ENCODE results near the gene MTUS2. TPM values are rescaled to one million over a fixed set of nuclear protein-coding genes. Genes with fewer than 3 reads are reported as not detected.
"Not testable (repeated sequence)": the region's sequence is repeated elsewhere in the genome, so short reads cannot be mapped to it uniquely, and the experiment has no call there.

The MTUS2 gene
- total RNA-seq, 1 experiment from 2014 or later = not detected

GRCh38 chr13:28983641-28984040, 163.5 kb downstream of the MTUS2 start:
- no peak for ATAC-seq
- BruUV-seq (replicated peaks) = no TSS peak

GRCh38 chr13:28984326-28984725, 164.2 kb downstream of the MTUS2 start:
- ChIA-PET POLR2A (ENCODE audit: unreplicated experiment) (no interaction called here), CTCF (no interaction called here)
- DNase-seq = no peak
- Histone ChIP-seq H3K9me3 (ENCODE audit: low read length) (no peaks in the 10 kb centered on the region), H3K27ac (ENCODE audit: low read length) (no peak overlapping the region), H3K4me3 (ENCODE audit: low read length) (no peak overlapping the region), H3K27me3 (ENCODE audit: low read length) (peaks cover 27% of the 10 kb centered on the region), H3K79me2 (ENCODE audit: low read length) (no peaks in the 10 kb centered on the region), H4K20me1 (ENCODE audit: low read length) (no peaks in the 10 kb centered on the region), H3K4me1 (ENCODE audit: insufficient read depth, low read length) (no peaks in the 10 kb centered on the region), H3F3A (ENCODE audit: low read length, unreplicated experiment) (no peaks in the 10 kb centered on the region), H2AFZ (ENCODE audit: low read length) (no peak overlapping the region), H3K36me3 (ENCODE audit: low read depth, low read length) (no peaks in the 10 kb centered on the region), H3K4me2 (ENCODE audit: low read length) (no peak overlapping the region), H3K9ac (ENCODE audit: low read length) (no peak overlapping the region), H3K9me2 (replicated peaks; ENCODE audit: low read length) (no peaks in the 10 kb centered on the region)
- no TSS peak for BruUV-seq (replicated peaks)
- intact Hi-C loops (cut with micrococcal nuclease) = no loop called here
- no peak for ATAC-seq
- TF ChIP-seq EZH2phosphoT487 (IDR thresholded peaks at IDR 0.05; ENCODE audit: borderline replicate concordance, low read length) = no peak
- no peak for TF ChIP-seq CTCF (conservative IDR thresholded peaks at IDR 0.05; ENCODE audit: low read depth, low read length)
- TF ChIP-seq EZH2 (IDR thresholded peaks at IDR 0.05; ENCODE audit: low read length, unreplicated experiment) = no peak

More at GRCh38 chr13:28983641-28984040, 163.5 kb downstream of the MTUS2 start:
- no peak overlapping the region for H2AFZ ChIP-seq (ENCODE audit: low read length)
- no peak for DNase-seq
- no peaks in the 10 kb centered on the region for H3K36me3 ChIP-seq (ENCODE audit: low read depth, low read length)
- H3K9me3 ChIP-seq (ENCODE audit: low read length) = no peaks in the 10 kb centered on the region
- no peak overlapping the region for H3K4me2 ChIP-seq (ENCODE audit: low read length)
- no peaks in the 10 kb centered on the region for H4K20me1 ChIP-seq (ENCODE audit: low read length)
- no peaks in the 10 kb centered on the region for H3K79me2 ChIP-seq (ENCODE audit: low read length)
- no peak overlapping the region for H3K27ac ChIP-seq (ENCODE audit: low read length)
- H3K27me3 ChIP-seq (ENCODE audit: low read length) = peaks cover 27% of the 10 kb centered on the region
- H3K4me1 ChIP-seq (ENCODE audit: insufficient read depth, low read length) = no peaks in the 10 kb centered on the region
- H3K9ac ChIP-seq (ENCODE audit: low read length) = no peak overlapping the region
- no peaks in the 10 kb centered on the region for H3F3A ChIP-seq (ENCODE audit: low read length, unreplicated experiment)
- ChIA-PET POLR2A (ENCODE audit: unreplicated experiment) (no interaction called here), CTCF (no interaction called here)
- no peak overlapping the region for H3K4me3 ChIP-seq (ENCODE audit: low read length)
- TF ChIP-seq EZH2 (IDR thresholded peaks at IDR 0.05; ENCODE audit: low read length, unreplicated experiment) = no peak
- no peak for TF ChIP-seq EZH2phosphoT487 (IDR thresholded peaks at IDR 0.05; ENCODE audit: borderline replicate concordance, low read length)
- TF ChIP-seq CTCF (conservative IDR thresholded peaks at IDR 0.05; ENCODE audit: low read depth, low read length) = no peak
- intact Hi-C loops (cut with micrococcal nuclease) = no loop called here
- no peaks in the 10 kb centered on the region for H3K9me2 ChIP-seq (replicated peaks; ENCODE audit: low read length)

GRCh38 chr13:28984825-28985224, 164.7 kb downstream of the MTUS2 start:
- no peaks in the 10 kb centered on the region for H3F3A ChIP-seq (ENCODE audit: low read length, unreplicated experiment)
- DNase-seq = no peak
- TF ChIP-seq EZH2phosphoT487 (IDR thresholded peaks at IDR 0.05; ENCODE audit: borderline replicate concordance, low read length) = no peak
- no peak for TF ChIP-seq EZH2 (IDR thresholded peaks at IDR 0.05; ENCODE audit: low read length, unreplicated experiment)
- TF ChIP-seq CTCF (conservative IDR thresholded peaks at IDR 0.05; ENCODE audit: low read depth, low read length) = no peak
- H3K27me3 ChIP-seq (ENCODE audit: low read length) = peaks cover 23% of the 10 kb centered on the region
- ChIA-PET POLR2A (ENCODE audit: unreplicated experiment) (no interaction called here), CTCF (no interaction called here)
- no peaks in the 10 kb centered on the region for H4K20me1 ChIP-seq (ENCODE audit: low read length)
- no peaks in the 10 kb centered on the region for H3K9me2 ChIP-seq (replicated peaks; ENCODE audit: low read length)
- no peak for ATAC-seq
- H3K4me3 ChIP-seq (ENCODE audit: low read length) = no peak overlapping the region
- H2AFZ ChIP-seq (ENCODE audit: low read length) = no peak overlapping the region
- no TSS peak for BruUV-seq (replicated peaks)
- H3K4me2 ChIP-seq (ENCODE audit: low read length) = no peak overlapping the region
- intact Hi-C loops (cut with micrococcal nuclease) = no loop called here
- H3K36me3 ChIP-seq (ENCODE audit: low read depth, low read length) = no peaks in the 10 kb centered on the region
- H3K4me1 ChIP-seq (ENCODE audit: insufficient read depth, low read length) = no peaks in the 10 kb centered on the region
- H3K9me3 ChIP-seq (ENCODE audit: low read length) = no peaks in the 10 kb centered on the region
- no peaks in the 10 kb centered on the region for H3K79me2 ChIP-seq (ENCODE audit: low read length)
- H3K27ac ChIP-seq (ENCODE audit: low read length) = no peak overlapping the region
- H3K9ac ChIP-seq (ENCODE audit: low read length) = no peak overlapping the region

GRCh38 chr13:28990378-28990777, 170.2 kb downstream of the MTUS2 start:
- intact Hi-C loops (cut with micrococcal nuclease); H3K4me2 ChIP-seq (ENCODE audit: low read length); H3K9ac ChIP-seq (ENCODE audit: low read length); DNase-seq; H3K36me3 ChIP-seq (ENCODE audit: low read depth, low read length); H3K27me3 ChIP-seq (ENCODE audit: low read length); H3K79me2 ChIP-seq (ENCODE audit: low read length); H3K4me1 ChIP-seq (ENCODE audit: insufficient read depth, low read length); H4K20me1 ChIP-seq (ENCODE audit: low read length); H3K9me2 ChIP-seq (replicated peaks; ENCODE audit: low read length); H2AFZ ChIP-seq (ENCODE audit: low read length); H3K9me3 ChIP-seq (ENCODE audit: low read length); POLR2A ChIA-PET (ENCODE audit: unreplicated experiment); H3F3A ChIP-seq (ENCODE audit: low read length, unreplicated experiment); H3K27ac ChIP-seq (ENCODE audit: low read length); ATAC-seq; BruUV-seq (replicated peaks); H3K4me3 ChIP-seq (ENCODE audit: low read length); CTCF ChIA-PET: not testable (repeated sequence)
